Activated naive CD4-positive, alpha-beta T cell treated with anti-CD3 and anti-CD28 coated beads, Interleukin-2, amount 50 U/mL, for 72 hours (primary cell): Measurements from ENCODE around the gene CD44. TPM values are rescaled to one million over a fixed set of nuclear protein-coding genes. Genes with fewer than 3 reads are reported as not detected.
"Not testable (repeated sequence)": the region's sequence is repeated elsewhere in the genome, so short reads cannot be mapped to it uniquely, and the experiment has no call there.

Experiments used
- ATAC-seq, 2 donors: fragments of 150-1000 bp; cut with Tn5 transposase; 2 replicates each; pipeline ENCODE4 v1.10.0; 2021; ENCODE audit warnings: mild to moderate bottlenecking in 2 of 2, moderate library complexity in 2 of 2
- DNase-seq, 2 donors: peaks; one replicate each; pipeline ENCODE4 v3.0.0; 2021 to 2022; ENCODE audit warnings: low spot score in 2 of 2
- H3K27ac Mint-ChIP-seq, 2 donors: one replicate each; pipeline ENCODE4 v1.8.0; 2022; ENCODE audit warnings: mild to moderate bottlenecking in 2 of 2, mixed read lengths in 2 of 2
- H3K36me3 Mint-ChIP-seq, 2 donors: one replicate each; pipeline ENCODE4 v1.8.0; 2022; ENCODE audit warnings: mixed read lengths in 2 of 2
- H3K9me3 Mint-ChIP-seq, 2 donors: one replicate each; pipeline ENCODE4 v1.8.0; 2022; ENCODE audit warnings: mixed read lengths in 2 of 2
- total RNA-seq, 2 donors: library from RNA; stranded (reverse); gene quantifications; one replicate each; pipeline ENCODE4 v1.2.3, GENCODE V29; 2022

Gene CD44
- total RNA-seq, 2 donors from 2014 or later = 321 to 381 TPM

DNA sequence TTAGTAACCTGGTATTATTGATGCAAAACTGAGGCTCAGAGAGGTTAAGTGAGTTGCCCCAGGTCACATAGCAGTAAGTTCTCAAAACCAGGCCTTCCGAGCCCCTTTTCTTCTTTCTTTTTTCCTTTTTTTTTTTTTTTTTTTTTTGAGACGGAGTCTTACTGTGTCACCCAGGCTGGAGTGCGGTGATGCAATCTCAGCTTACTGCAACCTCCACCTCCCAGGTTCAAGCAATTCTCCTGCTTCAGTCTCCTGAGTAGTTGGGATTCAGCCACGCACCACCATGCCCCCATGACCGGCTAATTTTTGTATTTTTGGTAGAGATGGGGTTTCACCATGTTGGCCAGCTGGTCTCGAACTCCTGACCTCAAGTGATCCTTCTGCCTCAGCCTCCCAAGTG lies 87.8 kb downstream of the CD44 start:
- H3K9me3 Mint-ChIP-seq, DNase-seq, H3K27ac Mint-ChIP-seq: not testable (repeated sequence)

DNA sequence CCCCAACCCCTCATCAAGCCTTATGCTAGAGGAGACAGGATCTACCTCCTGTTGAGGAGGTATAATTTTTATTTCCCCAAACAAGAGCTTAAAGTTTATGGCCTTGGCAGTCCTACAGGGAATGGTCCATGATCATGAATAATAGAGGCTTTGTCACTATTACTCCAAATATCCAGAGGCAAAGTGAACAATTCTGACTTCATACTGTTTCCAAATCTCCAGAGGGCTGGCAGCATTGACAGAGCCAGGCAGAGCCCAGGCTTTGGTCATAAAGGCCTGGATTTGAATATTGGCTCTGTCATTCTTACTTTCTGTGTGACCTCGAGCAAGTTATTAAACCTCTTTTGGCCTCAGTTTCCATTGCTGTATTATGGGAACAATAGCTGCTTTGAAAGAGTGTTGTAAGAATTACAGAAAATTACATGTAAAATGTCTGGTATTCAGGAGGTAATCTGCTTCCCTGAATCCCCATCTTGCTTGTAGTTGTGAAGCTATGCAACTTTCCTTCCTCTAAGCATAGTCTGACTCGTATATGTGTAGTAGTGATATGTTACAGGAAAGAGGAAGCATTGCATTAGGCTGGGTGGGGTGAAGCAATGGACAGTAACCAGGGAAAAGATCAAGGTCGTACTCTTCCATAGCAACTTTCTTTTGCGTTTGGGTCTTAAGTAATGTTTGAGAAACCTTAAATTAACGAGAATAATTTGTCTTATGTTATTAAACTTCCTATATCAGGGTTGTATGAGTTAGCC lies 88.8 kb downstream of the CD44 start:
- DNase-seq (no peak), ATAC-seq (no peak)
- peaks cover 6 to 7% of the 10 kb centered on the region in 2 donors for H3K9me3 Mint-ChIP-seq
- H3K27ac Mint-ChIP-seq = peak overlapping the region in 1 of 2 donors; percentile 88
- H3K36me3 Mint-ChIP-seq = peaks cover 77 to 98% of the 10 kb centered on the region in 2 donors

More for the DNA sequence above, 87.8 kb downstream of the CD44 start:
- not testable (repeated sequence) for ATAC-seq
- peaks cover 67 to 95% of the 10 kb centered on the region in 2 donors for H3K36me3 Mint-ChIP-seq

DNA sequence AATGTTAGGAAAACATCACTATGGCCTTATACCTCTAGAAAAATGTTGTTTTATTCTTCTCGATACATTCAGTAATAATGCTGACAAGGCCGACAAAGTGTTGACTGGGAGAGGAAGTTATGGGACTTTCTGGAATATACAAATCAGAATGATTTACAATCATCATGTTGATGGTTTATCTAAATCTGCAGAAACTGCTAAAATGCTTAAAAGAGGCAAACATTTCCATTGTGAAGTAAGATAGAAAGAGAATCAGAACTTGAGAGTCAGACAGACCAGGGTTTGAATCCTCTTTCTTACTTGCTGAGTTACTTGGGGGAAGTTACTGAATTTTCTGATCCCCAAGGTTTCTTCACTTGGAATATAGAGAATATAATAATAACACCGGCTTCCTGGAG lies 89.4 kb downstream of the CD44 start:
- peaks cover 6 to 7% of the 10 kb centered on the region in 2 donors for H3K9me3 Mint-ChIP-seq
- no peak for ATAC-seq
- H3K36me3 Mint-ChIP-seq = peaks cover 80 to 99% of the 10 kb centered on the region in 2 donors
- H3K27ac Mint-ChIP-seq = no peak overlapping the region
- DNase-seq = no peak

DNA sequence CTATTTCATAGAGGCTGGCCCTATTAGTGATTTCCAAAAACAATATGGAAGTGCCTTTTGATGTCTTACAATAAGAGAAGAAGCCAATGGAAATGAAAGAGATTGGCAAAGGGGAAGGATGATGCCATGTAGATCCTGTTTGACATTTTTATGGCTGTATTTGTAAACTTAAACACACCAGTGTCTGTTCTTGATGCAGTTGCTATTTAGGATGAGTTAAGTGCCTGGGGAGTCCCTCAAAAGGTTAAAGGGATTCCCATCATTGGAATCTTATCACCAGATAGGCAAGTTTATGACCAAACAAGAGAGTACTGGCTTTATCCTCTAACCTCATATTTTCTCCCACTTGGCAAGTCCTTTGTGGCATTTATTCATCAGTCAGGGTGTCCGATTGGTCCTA lies 91.4 kb downstream of the CD44 start:
- ATAC-seq (no peak), DNase-seq (no peak)
- Mint-ChIP-seq H3K9me3 (peaks cover 16 to 18% of the 10 kb centered on the region in 2 donors), H3K27ac (peak overlapping the region in 1 of 2 donors; percentile 65), H3K36me3 (peaks cover 83 to 98% of the 10 kb centered on the region in 2 donors)

DNA sequence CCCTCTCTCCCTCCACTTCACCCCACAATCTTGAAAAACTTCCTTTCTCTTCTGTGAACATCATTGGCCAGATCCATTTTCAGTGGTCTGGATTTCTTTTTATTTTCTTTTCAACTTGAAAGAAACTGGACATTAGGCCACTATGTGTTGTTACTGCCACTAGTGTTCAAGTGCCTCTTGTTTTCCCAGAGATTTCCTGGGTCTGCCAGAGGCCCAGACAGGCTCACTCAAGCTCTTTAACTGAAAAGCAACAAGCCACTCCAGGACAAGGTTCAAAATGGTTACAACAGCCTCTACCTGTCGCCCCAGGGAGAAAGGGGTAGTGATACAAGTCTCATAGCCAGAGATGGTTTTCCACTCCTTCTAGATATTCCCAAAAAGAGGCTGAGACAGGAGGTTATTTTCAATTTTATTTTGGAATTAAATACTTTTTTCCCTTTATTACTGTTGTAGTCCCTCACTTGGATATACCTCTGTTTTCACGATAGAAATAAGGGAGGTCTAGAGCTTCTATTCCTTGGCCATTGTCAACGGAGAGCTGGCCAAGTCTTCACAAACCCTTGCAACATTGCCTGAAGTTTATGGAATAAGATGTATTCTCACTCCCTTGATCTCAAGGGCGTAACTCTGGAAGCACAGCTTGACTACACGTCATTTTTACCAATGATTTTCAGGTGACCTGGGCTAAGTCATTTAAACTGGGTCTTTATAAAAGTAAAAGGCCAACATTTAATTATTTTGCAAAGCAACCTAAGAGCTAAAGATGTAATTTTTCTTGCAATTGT lies 92.3 kb downstream of the CD44 start:
- Mint-ChIP-seq H3K9me3 (peaks cover 16 to 19% of the 10 kb centered on the region in 2 donors), H3K27ac (peak overlapping the region in 1 of 2 donors; percentile 72), H3K36me3 (peaks cover 78 to 91% of the 10 kb centered on the region in 2 donors)
- DNase-seq = no peak
- no peak for ATAC-seq

DNA sequence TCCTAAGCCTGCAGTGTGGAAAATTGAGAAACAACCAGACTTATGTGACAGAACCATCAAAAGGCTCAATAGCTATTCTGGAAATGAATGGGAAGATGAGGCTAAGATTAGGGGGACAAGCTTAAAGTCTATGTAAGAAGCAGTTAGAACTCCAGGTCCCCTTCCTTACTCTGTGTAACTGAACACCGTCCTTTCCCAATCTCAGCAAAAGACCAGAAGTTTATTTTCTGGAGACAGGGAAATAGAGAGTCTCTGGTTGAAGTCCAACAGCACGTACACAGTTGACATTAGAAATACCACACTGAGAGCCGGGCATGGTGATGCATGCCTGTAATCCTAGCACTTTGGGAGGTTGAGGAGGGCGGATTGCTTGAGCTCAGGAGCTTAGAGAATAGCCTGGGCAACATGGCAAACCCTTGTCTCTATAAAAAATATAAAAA lies 93.9 kb downstream of the CD44 start:
- no peak for DNase-seq
- H3K27ac Mint-ChIP-seq = peak overlapping the region; percentile 9 to 32
- ATAC-seq = no peak
- H3K36me3 Mint-ChIP-seq = peaks cover 68 to 77% of the 10 kb centered on the region in 2 donors
- peaks cover 16 to 19% of the 10 kb centered on the region in 2 donors for H3K9me3 Mint-ChIP-seq

DNA sequence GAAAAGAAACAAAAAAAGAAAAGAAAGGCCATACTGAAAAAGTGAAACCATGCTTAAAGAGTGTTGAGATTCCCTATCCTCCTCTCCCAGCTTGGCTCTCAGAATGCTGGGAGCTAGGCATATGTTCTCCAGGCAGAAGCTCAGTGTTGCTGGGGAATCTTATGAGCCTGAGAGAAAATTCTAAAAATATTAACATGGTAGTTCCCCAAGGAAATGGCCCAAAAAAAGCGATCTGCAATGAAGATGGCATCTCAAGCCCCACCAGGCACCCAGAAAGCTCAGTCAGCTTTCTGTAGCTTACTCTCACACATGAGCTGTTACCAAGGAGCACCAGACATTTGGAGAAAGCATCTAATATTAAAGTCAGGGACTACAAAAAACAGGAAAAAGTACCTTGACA lies 94.5 kb downstream of the CD44 start:
- ATAC-seq = no peak
- DNase-seq = no peak
- Mint-ChIP-seq H3K9me3 (peaks cover 16 to 19% of the 10 kb centered on the region in 2 donors), H3K36me3 (peaks cover 64 to 73% of the 10 kb centered on the region in 2 donors), H3K27ac (peak overlapping the region; percentile 9 to 75)

DNA sequence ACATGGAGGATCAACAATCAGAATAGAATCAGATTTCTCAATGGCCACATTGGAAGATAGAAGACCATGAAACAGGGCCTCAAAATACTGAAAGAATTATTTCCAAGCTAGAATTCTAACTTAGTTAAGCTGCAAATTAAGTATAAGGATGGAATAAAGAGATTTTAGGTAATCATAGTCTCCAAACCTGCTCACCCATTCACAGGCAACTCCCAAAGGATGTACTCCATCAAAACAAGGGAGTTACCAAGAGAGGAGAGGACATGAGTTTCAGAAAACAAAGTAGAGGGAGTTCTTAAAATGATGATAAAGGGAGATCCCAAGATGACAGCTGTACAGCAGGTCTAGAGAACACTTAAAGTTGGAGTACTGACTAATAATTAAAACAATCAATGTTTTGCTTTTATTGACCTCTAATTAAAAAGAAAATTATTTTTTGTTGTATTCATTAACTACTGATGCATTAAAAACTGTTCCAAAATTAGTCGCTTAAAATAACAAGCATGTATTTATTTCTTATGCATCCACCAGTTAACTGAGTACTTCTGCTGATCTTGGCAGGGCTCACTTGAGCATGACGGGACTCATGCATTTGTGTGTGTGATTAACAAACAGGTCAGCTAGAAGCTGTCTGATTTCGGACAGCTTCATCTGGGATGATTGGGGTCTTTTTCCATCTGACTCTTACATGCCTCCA lies 95.6 kb downstream of the CD44 start:
- Mint-ChIP-seq H3K9me3 (peaks cover 16 to 19% of the 10 kb centered on the region in 2 donors), H3K36me3 (peaks cover 53 to 62% of the 10 kb centered on the region in 2 donors), H3K27ac (peak overlapping the region in 1 of 2 donors; percentile 70)
- no peak for ATAC-seq
- no peak for DNase-seq

DNA sequence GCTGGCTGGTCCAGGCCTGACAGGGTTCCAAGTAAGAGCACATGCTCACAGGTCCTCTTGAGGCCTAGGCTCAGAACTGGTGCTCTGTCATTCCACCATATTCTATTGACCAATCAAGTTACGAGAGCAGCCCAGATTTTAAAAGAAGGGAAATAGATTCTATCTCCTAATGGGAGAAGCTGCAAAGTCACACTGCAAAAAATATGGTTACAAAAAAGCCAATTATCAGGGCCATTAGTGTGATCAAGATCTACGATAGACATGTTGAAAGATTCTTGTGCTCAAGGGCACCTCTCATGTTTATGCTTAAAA lies 96.1 kb downstream of the CD44 start:
- Mint-ChIP-seq H3K9me3 (peaks cover 16 to 22% of the 10 kb centered on the region in 2 donors), H3K36me3 (peaks cover 48 to 57% of the 10 kb centered on the region in 2 donors), H3K27ac (peak overlapping the region in 1 of 2 donors; percentile 70)
- DNase-seq (no peak), ATAC-seq (no peak)

DNA sequence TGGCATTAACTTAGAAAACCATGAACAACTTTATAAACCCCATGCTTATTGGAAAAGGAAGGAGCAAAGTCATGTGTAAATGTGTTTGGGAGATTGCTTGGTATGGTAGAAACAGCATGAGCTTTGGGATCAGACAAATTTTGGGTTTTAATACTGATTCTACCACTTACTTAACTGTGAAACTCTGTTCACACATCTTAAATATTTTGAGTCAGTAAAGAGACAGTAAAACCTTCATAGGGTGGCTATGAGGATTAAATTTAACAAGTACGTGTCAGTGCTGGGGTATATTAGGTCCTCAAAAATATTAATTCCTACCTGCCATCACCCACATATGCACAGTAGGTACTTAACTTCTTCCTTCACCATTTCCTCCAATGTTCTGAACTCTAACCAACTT lies 96.5 kb downstream of the CD44 start:
- DNase-seq (no peak), ATAC-seq (peak in 1 of 2 donors; percentile 13)
- Mint-ChIP-seq H3K9me3 (peaks cover 16 to 24% of the 10 kb centered on the region in 2 donors), H3K27ac (peak overlapping the region; percentile 40 to 70), H3K36me3 (peaks cover 45 to 53% of the 10 kb centered on the region in 2 donors)

DNA sequence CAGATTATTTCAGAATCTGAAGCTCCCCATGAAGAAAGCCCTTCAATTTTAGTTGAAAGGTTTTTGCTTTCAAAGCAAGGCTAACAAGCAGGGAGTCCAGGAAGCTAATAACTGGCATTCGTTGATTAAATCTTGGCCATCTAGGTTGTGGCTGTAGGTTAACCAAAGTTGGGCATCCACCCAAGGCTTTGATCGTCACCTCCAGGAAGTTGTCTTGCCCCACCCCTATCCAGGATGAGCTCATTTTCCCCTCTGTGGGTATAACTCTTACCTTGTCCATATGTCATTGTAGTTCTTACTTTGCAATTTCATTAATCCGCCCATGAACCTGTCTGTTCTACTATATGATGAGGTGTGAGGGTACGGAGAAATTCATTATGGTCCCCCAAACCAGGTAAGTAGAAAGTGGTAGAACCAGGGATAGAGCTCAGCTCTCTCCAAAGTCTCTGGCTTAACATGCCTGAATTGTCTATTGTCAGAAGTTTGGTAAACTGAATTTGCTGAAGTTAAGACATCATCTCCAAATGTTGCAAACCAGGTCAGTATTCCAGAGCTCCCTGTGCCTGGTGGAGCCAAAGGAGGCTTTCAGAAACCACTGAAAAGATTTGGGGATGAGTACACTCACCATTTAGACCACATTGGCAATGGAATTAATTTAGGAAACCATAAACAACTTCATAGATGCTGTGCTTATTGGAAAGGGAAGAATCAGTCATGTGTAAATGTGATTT lies 97.1 kb downstream of the CD44 start:
- DNase-seq (peak; percentile 33 to 66), ATAC-seq (peak; percentile 68 to 91)
- Mint-ChIP-seq H3K27ac (peak overlapping the region; percentile 40 to 70), H3K9me3 (peaks cover 10 to 22% of the 10 kb centered on the region in 2 donors), H3K36me3 (peaks cover 39 to 47% of the 10 kb centered on the region in 2 donors)

DNA sequence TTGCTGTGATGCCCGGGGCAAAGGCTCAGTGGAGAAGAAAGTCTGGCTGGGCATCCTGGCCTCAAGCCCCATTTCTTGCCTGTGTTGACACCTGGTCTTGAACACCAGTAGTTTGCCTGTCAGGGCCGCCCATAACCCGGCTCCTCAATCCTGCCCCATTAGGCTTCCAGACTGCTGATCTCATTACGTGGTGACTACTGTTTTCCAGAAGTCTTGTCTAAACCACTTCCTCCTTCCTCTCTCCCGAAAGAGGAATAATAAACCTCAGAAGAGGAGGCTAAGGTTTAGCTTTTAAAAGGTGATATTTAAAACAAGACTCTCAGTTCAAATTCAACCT lies 97.7 kb downstream of the CD44 start:
- Mint-ChIP-seq H3K9me3 (peaks cover 9 to 20% of the 10 kb centered on the region in 2 donors), H3K27ac (peak overlapping the region; percentile 70 to 80), H3K36me3 (peaks cover 33 to 42% of the 10 kb centered on the region in 2 donors)
- DNase-seq (no peak), ATAC-seq (peak in 1 of 2 donors; percentile 23)

DNA sequence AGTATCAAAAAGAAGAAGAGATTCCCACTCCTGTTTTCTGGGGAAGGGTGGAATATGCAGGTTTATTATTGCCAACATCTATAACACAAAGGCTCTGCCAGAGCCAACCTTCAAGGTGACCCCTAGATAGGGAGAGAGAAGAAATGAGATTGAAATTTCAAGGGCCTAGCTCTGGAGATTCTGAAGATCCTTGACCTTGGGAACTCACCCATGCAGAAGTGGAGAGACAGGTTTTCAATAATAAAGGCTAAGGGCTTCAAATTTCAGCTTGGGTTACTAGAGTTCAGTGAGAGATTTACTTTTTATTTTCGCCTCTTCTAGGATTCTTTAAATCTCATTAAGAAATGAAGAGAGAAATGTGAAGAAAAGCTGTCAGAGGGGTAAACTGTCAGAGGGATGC lies 98.4 kb downstream of the CD44 start:
- no peak for ATAC-seq
- peaks cover 9 to 20% of the 10 kb centered on the region in 2 donors for H3K9me3 Mint-ChIP-seq
- no peak overlapping the region for H3K27ac Mint-ChIP-seq
- peaks cover 26 to 34% of the 10 kb centered on the region in 2 donors for H3K36me3 Mint-ChIP-seq
- DNase-seq = no peak

DNA sequence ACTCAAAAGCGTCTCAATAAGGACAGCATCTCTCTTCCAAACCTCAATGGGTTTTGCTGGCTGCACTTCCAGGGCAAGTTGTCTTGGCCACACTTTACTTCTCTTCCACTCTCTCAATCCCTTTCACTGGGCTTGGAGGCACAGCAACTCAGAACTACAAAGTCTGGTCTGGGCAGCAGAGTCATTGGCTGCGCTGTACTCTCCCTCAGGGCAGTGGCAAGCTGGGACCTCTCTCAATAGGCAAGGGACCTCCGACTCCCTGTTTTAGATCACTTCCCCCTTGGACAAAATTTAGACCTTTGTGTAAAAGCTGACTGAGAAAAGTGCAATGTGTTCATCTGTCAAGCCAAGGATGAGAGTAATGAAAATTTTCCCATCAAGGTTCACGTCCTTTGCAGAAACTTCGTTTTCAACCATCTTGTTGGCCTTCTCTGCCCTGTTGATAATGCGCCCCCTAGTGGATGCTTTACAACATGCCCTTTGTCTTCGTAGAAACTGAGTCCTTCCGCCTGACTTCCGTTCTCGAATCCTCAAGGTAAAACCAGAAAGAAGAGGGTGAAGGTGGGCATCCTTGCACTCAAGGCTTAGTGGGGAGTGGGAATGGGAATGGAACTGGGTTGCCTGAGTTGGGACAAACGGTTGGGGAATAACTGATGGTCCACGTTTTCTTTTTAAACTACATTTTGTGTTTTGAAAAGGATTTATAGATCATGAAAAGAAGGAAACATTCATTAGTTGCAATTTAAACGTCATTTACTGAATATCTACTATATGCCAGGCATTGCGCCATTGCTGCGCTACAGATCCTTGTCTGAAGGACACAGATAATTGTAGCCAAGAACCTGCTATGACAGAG lies 99.1 kb downstream of the CD44 start:
- H3K27ac Mint-ChIP-seq = peak overlapping the region in 1 of 2 donors; percentile 17

DNA sequence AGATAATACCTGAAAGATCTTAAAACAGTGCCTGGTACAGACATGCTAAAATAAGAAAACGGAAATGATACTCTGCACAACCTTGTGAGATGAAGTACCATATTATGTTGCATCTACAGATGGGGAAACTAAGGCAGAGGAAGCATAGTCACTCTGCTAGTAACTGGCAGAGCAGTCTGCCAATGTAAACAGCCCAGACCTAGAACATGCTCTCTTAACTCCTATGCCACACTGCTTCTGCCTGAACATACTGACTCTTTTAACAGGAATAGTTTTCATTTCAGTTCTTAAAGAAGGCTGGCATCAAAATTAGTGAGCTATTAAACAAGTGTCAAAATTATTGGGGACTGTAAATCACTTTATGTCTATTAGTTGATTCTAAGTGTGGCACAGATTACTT lies 99.9 kb downstream of the CD44 start:
- Mint-ChIP-seq H3K36me3 (peaks cover 13 to 19% of the 10 kb centered on the region in 2 donors), H3K9me3 (peaks cover 7 to 14% of the 10 kb centered on the region in 2 donors), H3K27ac (no peak overlapping the region)
- no peak for DNase-seq
- ATAC-seq = no peak

More for the DNA sequence above, 99.1 kb downstream of the CD44 start:
- Mint-ChIP-seq H3K9me3 (peaks cover 9 to 16% of the 10 kb centered on the region in 2 donors), H3K36me3 (peaks cover 19 to 27% of the 10 kb centered on the region in 2 donors)
- ATAC-seq (no peak), DNase-seq (peak in 1 of 2 donors; percentile 69)
